NCI-H1048 (cell line): ENCODE data around the gene CLDN10.
"Not testable (repeated sequence)": the region's sequence is repeated elsewhere in the genome, so short reads cannot be mapped to it uniquely, and the experiment has no call there.

Source experiments
- DNase-seq: peaks from one replicate; lab custom pipeline; 2025; lab: John Stamatoyannopoulos, UW

CLDN10 gene

GRCh38 chr13:95541308-95541707 is 11.2 kb upstream of the CLDN10 start:
- no peak for DNase-seq

GRCh38 chr13:95541911-95542474 is 10.5 kb upstream of the CLDN10 start:
- DNase-seq = no peak

GRCh38 chr13:95544293-95544692 is 8.2 kb upstream of the CLDN10 start:
- no peak for DNase-seq

- DNase-seq = no peak
Measured at GRCh38 chr13:95546919-95547318, 5.6 kb upstream of the CLDN10 start.

GRCh38 chr13:95547531-95548167 is 4.9 kb upstream of the CLDN10 start:
- DNase-seq = no peak

GRCh38 chr13:95552208-95552538 is 347 bp upstream of the CLDN10 start:
- no peak for DNase-seq

- no peak for DNase-seq
Measured at GRCh38 chr13:95553581-95554385, 1.3 kb downstream of the CLDN10 start.

GRCh38 chr13:95557013-95557412 is 4.5 kb downstream of the CLDN10 start:
- no peak for DNase-seq

GRCh38 chr13:95559100-95559499 is 6.6 kb downstream of the CLDN10 start:
- DNase-seq = no peak

GRCh38 chr13:95560387-95560786 is 7.9 kb downstream of the CLDN10 start:
- DNase-seq = no peak

- DNase-seq = no peak
Measured at GRCh38 chr13:95564091-95564490, 11.6 kb downstream of the CLDN10 start.

- DNase-seq = no peak
Measured at GRCh38 chr13:95564733-95565291, 12.3 kb downstream of the CLDN10 start.

- DNase-seq = not testable (repeated sequence)
Measured at GRCh38 chr13:95565758-95566157, 13.2 kb downstream of the CLDN10 start.

GRCh38 chr13:95568131-95568530 is 15.6 kb downstream of the CLDN10 start:
- no peak for DNase-seq

GRCh38 chr13:95570016-95570415 is 17.5 kb downstream of the CLDN10 start:
- no peak for DNase-seq

GRCh38 chr13:95571941-95572340 is 19.4 kb downstream of the CLDN10 start:
- no peak for DNase-seq

- DNase-seq = no peak
Measured at GRCh38 chr13:95573221-95573620, 20.7 kb downstream of the CLDN10 start.

- DNase-seq = no peak
Measured at GRCh38 chr13:95579303-95579702, 26.8 kb downstream of the CLDN10 start.

GRCh38 chr13:95585867-95586266 is 33.3 kb downstream of the CLDN10 start:
- DNase-seq = no peak

- no peak for DNase-seq
Measured at GRCh38 chr13:95588134-95588533, 35.6 kb downstream of the CLDN10 start.

GRCh38 chr13:95588721-95589120 is 36.2 kb downstream of the CLDN10 start:
- DNase-seq = no peak

GRCh38 chr13:95593462-95593861 is 40.9 kb downstream of the CLDN10 start:
- no peak for DNase-seq

- no peak for DNase-seq
Measured at GRCh38 chr13:95596701-95597100, 44.2 kb downstream of the CLDN10 start.
